Activated T-cell treated with anti-CD3 and anti-CD28 coated beads for 1 hour (primary cell): ENCODE measurements around the gene RTN4.

ENCODE experiments used
- DNase-seq: peaks from one replicate; pipeline ENCODE4 v3.0.0-alpha.2; 2020; ENCODE audit warnings: low read depth

Gene RTN4

GRCh38 chr2:54949431-54949830 lies 100.8 kb downstream of the RTN4 start:
- DNase-seq, result no peak

GRCh38 chr2:54948120-54948519 lies 102.1 kb downstream of the RTN4 start:
- no peak for DNase-seq

- no peak for DNase-seq
Measured at GRCh38 chr2:54947646-54948045, 102.6 kb downstream of the RTN4 start.

- DNase-seq, result no peak
Measured at GRCh38 chr2:54947136-54947535, 103.1 kb downstream of the RTN4 start.

GRCh38 chr2:54946220-54946805 lies 103.9 kb downstream of the RTN4 start:
- DNase-seq, result no peak

- DNase-seq, result no peak
Measured at GRCh38 chr2:54945391-54946219, 104.6 kb downstream of the RTN4 start.

GRCh38 chr2:54944724-54945326 lies 105.4 kb downstream of the RTN4 start:
- DNase-seq, result no peak

- DNase-seq, result no peak
Measured at GRCh38 chr2:54942373-54942772, 107.9 kb downstream of the RTN4 start.

GRCh38 chr2:54941248-54941984 lies 108.8 kb downstream of the RTN4 start:
- no peak for DNase-seq

- DNase-seq, result no peak
Measured at GRCh38 chr2:54940723-54941122, 109.5 kb downstream of the RTN4 start.

GRCh38 chr2:54939446-54940118 lies 110.7 kb downstream of the RTN4 start:
- no peak for DNase-seq

- DNase-seq, result no peak
Measured at GRCh38 chr2:54936766-54937165, 113.5 kb downstream of the RTN4 start.

- DNase-seq, result no peak
Measured at GRCh38 chr2:54935389-54935788, 114.9 kb downstream of the RTN4 start.

- no peak for DNase-seq
Measured at GRCh38 chr2:54931473-54931872, 118.8 kb downstream of the RTN4 start.

GRCh38 chr2:54928719-54929118 lies 121.5 kb downstream of the RTN4 start:
- no peak for DNase-seq

GRCh38 chr2:54927751-54928615 lies 122.3 kb downstream of the RTN4 start:
- DNase-seq, result no peak

- no peak for DNase-seq
Measured at GRCh38 chr2:54927085-54927750, 123.0 kb downstream of the RTN4 start.

GRCh38 chr2:54925022-54925421 lies 125.2 kb downstream of the RTN4 start:
- no peak for DNase-seq

- no peak for DNase-seq
Measured at GRCh38 chr2:54924121-54924520, 126.1 kb downstream of the RTN4 start.
